PFSK-1 (cell line): ENCODE results near the gene STAT4.

Source experiments
- FOXP2 ChIP-seq: optimal IDR thresholded peaks from 2 replicates; pipeline ENCODE3; 2011; ENCODE audit warnings: borderline replicate concordance, control low read depth, inconsistent platforms; ENCODE audit not compliant: insufficient read depth; ENCODE audit errors: extremely low read length, extremely low read depth
- POLR2AphosphoS5 ChIP-seq: IDR thresholded peaks from 2 replicates; pipeline ENCODE4 v1.6.1; 2012; ENCODE audit warnings: low read depth, mild to moderate bottlenecking, control low read depth, low read length, moderate library complexity
- REST ChIP-seq, 2 experiments: IDR thresholded peaks; 2 replicates each; pipeline versions ENCODE4 v1.6.1 to v1.8.0; 2011 to 2012; ENCODE audit warnings: low read depth in 2 of 2, low read length in 2 of 2, control low read depth in 1 of 2, inconsistent platforms in 1 of 2, mild to moderate bottlenecking in 1 of 2, moderate library complexity in 1 of 2; ENCODE audit not compliant: insufficient read depth in 1 of 2
- SIN3A ChIP-seq: IDR thresholded peaks from 2 replicates; pipeline ENCODE4 v1.6.1; 2012; ENCODE audit warnings: mild to moderate bottlenecking, low read length, moderate library complexity, borderline replicate concordance; ENCODE audit not compliant: insufficient read depth
- TAF1 ChIP-seq: IDR thresholded peaks from 2 replicates; pipeline ENCODE4 v1.6.1; 2012; ENCODE audit warnings: low read length, control low read depth, borderline replicate concordance; ENCODE audit not compliant: insufficient read depth

- TF ChIP-seq POLR2AphosphoS5 (no peak), SIN3A (no peak), REST (IDR thresholded peaks at IDR 0.05; ENCODE audit: insufficient read depth in 1 of 2, low read depth in 2 of 2, low read length in 2 of 2) (no peak), TAF1 (no peak), FOXP2 (no peak)
These were observed 84.4 kb downstream of the STAT4 start for GRCh38 chr2:191066197-191066918.
